HG03342 (cell line): ENCODE results near the gene TNN.
A peak's percentile ranks its signal among the peaks of the same experiment; 100 is the strongest.

Source experiments
- ATAC-seq: cut with Tn5 transposase; IDR thresholded peaks from one replicate; pipeline ENCODE4 v1.9.1; 2021; ENCODE audit warnings: mild to moderate bottlenecking, moderate library complexity; ENCODE audit not compliant: unreplicated experiment

Gene TNN

DNA sequence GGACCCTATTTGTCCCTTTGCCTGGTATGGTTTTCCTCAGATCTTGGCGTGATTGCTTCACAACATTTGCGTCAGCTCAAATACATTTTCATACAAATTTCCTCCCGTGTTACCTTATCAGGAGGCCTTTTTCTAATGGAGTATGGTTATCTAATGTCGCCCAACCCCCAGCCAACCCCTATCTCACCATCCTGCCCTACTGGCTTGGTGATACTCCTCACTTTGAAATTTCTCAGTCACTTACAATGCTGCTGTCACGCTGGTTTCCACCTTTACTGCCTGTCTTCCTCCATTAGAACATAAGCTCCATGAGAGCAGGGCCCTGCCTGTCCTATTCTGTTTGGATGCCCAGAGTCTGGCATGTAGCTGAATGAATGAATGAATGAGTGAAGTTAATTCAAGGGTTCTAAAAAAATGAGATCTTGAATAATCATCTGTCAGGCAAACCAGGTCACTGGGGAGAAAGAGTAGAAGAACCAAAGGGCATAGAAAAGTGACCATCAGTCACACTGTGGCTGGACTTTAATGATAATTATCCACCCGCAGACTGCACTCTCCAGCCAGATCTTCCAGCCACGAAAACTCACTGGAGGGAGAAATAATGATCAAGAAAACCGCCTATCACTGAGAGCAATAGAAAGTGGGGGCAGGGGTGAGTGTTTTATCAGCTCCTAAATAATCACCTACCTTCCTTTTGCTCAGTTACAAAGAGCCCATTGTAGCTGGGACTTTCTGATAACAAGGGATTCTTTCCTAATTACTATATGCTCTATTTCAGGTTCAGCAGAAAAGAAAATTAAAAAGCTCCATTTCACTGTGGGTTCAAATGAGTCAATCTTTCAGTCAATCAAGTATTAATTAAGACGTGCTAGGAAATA lies 103.6 kb downstream of the TNN start:
- ATAC-seq: no peak

DNA sequence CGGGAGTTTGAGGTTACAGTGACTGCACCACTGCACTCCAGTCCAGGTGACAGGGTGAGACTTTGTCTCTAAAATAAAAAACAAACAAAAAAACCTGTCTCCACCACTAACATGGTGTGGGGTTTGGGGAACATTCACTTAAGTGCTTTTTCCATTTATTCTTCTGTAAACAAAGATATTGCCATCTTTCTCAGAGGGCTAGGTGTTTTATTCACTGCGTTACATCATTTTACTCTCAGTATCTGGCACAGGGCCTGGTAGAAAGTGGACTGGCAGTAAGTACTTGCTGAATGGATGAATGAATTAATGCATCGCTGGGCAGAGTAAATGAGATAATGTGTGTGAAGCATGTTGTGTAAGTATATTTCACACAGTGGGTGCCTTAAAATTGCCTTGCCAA lies 104.9 kb downstream of the TNN start:
- ATAC-seq: no peak

DNA sequence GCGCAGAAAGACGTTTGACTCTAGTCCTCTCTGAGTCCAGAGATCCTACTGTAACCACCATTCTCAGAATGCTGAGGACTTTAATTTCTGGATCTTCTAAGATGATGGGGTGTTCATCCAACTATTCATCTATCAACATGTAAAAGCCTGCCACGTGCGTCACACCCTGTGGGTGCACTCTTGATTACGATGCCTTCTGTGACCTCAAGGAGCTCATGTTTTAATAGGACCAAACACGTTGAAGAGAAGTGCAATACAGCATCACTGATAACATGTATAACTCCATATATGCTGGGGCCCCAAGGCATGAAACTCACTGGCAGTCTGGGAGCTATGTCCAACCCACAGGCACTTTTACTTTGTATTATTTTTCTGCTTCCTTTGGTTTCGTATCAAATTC lies 105.9 kb downstream of the TNN start:
- no peak for ATAC-seq

DNA sequence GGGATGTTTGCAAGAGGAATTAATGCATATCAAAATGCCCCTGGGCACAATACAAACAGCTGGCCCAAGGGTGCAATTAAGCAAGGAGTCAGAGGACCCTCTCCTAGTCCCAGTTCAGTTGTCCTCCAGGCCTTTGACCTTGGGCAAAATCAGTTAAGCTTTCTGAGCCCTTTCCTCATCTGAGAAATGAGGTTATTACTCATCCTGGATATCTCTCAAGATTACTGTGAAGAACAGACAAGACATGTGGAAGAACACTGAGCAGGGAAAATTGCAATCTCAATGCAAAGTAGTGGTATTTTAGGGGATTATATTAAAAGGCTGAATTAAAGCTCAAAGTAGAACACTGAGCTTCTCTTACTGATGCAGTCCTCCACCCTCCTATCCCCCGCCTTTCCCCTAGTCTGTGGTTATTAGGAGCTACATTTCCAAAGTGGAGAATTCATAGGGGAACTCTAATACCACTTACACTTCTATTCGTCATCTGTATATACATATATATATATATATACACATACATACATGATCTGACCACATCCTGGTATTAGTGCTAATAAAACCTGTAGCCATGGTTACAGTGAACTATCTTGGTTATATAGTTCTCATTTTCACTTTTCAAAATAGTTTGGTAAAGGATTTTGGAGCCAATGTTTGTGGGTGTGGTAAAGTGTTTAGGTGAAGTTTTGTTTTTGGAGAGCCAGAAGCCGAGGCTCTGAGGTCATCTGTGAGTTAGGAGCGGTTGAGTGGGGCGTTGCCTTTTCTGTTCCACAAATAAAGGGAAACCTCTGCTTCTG lies 106.9 kb downstream of the TNN start:
- peak; percentile 88 for ATAC-seq

DNA sequence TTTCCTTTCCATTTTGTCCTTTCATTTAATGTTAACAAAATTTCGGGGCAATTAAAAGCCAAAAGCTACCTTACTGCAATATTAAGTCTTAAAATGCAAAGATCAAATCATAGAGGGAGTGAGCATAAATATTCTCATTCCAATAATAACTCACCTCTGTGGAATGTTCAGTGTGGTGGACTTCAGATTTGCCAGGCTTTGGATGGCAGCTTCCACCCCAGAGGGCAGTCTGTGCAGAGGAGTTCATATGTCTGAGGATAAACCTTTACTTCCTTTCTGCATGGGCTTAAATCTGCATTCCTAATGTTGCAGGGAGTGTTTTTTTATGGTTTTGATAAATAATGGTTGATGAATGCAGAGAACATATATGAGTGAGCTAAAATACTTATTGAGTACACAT lies 108.6 kb downstream of the TNN start:
- no peak for ATAC-seq

DNA sequence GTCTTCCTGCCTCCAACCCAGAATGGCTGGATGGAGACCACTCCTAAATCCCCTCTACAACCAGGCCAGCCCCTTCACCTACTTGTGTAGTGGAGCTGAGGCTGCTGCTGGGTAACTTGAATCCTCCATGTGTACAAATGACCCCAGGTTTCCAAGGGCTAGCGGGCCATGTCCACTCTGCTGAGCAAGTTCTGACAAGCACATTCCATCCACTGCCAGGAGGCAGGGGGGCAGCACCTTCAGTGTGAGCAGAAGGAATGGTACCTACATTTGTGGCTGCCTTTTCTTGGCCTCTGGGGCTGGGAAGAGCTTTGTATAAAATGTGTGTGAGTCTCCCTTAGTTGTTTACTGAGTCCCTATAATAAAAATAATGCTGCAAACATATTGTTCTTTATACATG lies 110.4 kb downstream of the TNN start:
- ATAC-seq: no peak

DNA sequence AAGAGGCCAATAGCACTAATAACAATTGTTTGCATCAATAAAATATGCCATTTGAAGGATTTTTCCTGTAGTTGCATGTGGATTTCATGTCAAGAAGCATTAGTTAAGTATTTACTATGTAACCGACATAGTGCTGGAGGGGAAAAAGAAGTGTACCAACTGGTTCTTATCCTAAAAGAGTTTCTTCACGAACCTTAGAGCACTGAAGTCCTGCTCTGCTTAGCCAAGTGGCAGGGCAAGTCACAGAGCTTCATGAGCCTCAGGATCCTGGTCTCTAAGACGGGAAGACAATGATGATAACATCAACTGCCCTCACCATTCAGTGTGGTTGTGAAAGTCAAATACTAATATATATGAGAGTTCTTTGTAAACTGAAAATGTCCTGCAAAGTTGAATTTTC lies 110.8 kb downstream of the TNN start:
- ATAC-seq: no peak

DNA sequence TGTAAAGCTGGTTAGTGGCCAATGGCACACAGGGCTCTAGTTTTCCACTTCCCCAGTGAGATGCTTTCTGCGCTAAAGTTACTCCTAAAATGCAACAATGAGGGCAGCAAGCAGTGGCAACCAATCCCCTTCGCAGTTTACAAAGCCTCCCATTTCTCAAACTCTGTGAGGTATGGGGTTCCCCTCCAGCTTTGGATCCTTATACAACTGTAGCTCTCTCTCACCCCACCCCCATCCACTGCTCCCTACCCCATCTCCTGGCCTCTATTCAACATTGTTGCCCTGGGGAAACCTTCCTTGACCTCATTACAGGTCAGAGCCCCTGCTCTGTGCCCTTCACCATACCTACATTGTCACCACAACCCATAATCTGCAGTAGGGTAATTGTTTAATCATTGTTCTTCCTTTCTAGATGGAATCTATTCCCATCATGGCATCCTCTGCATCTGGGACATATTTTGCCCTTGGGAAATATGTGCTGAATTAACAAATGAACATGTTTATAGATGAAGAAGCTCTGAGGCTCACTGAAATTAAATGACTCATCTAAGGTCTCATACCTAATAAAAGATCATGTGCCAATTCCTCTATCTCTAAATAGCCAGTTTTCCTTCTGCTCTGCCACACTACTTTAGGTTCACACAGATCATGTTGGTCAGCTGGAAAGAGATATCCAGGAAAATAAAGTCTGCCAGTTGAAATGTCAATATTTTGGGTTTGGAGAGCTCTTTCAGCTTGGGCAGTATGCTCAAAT lies 112.4 kb downstream of the TNN start:
- ATAC-seq: no peak

DNA sequence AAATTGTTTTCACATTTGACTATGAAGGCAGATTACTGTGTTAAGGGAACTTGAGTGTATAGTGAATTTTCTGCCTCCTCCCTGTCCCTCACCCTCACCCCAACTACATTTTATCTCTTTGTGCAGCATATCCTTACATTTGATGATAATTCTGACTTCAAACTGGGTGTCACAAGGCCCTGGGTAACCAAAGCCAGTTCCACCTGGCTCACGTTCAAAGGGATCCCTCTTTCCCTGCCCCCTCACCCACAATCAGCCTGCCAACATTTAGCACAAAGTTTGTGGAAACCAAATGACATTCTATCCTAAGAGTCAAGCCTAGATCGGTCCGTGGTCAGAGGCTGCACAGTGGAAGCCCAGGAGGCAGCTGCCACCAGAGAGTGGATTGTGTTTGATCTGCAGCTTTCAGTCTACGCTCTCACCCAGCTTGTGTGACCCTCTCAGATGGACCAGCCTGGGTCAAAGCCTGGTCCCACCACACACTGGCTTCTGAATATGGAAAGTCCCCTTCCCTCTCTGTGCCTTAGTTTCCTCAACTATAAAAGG lies 114.6 kb downstream of the TNN start:
- no peak for ATAC-seq

DNA sequence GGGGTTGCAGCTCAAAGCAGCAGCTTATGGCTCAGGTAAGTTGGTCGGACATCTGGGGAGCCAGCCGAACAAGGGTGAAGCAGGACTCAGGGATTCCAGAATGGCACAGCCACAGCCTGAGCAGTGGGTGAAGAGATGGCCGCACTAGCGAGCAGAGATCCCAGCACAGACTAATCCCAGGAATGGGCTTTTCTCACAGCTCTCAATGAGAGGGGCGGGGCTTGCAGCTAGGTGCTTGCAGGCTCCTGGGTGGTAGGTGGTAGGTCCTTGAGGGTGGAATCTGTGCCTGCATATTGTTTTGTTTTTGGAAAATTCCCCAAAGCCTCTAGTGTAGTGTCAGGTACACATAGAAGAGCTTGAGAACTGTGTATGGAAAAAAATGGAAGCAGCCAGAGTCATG lies 116.0 kb downstream of the TNN start:
- no peak for ATAC-seq

DNA sequence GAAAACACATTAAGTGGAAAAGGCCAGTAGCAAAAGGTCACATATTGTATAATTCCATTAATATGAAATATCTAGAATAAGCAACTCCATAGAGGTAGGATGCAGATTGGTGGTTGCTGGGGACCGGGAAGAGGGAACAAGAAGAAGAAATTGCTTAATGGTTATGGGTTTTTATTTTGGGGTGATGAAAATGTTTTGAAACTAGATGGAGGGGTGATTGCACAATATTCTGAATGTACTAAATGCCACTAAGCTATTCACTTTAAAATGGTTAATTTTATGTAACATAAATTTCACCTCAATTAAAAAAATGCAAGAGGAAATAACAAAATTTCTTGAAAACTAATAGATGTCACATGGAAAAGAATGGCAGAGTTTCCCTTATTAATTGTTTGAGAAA lies 118.3 kb downstream of the TNN start:
- no peak for ATAC-seq

DNA sequence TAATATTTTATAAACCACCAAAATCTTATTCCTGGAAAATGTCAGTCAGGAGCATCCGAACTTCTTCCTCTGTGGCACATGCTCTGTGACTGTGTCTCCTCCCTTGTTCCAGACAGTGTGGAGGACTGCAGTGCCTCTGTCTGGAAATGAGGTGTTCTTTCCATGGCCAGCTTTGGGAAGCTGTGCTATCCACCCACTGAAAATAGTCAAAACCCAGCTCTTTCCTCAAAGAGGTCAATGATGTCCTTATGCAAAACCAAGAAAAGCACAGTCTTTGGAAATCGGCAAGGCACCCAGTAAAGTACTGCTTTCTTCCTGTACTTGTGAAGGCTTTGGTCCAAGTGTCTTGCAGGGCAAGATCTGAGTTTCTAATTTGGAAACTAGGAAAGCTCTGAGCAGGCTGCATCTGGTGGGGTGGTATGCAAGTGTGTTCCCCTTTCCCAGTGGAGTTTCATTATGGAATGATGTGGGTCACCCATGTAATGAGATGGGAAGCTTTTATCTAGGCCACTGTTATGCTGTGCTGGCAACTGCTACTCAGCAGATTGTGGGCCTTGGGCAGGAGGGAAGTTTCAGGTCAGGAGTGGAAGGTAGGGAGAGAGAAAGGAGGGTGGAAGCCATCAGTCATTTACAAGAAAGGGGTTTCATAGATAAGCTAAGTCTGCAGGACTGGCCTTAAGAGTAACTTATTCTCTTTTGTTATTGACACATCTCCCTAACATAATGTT lies 119.0 kb downstream of the TNN start:
- no peak for ATAC-seq

DNA sequence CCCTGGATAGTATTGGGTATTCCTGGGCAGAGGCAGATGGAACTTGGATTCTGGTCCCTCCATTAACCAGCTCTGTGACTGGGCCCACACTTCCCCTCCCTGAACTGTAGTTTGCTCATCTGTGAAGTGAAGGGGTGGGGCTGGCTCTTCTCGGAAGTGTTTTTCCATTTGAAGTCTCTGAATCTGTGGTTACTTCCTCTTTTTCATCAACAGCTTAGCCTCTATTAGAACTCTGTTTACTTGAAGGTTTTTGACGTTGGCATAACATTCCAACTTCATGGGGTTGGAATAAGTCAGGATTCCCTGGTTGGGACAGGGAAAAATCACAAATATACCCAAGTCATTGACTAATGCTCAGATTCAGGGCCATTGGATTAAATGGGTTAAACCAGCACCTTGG lies 121.3 kb downstream of the TNN start:
- peak; percentile 77 for ATAC-seq

DNA sequence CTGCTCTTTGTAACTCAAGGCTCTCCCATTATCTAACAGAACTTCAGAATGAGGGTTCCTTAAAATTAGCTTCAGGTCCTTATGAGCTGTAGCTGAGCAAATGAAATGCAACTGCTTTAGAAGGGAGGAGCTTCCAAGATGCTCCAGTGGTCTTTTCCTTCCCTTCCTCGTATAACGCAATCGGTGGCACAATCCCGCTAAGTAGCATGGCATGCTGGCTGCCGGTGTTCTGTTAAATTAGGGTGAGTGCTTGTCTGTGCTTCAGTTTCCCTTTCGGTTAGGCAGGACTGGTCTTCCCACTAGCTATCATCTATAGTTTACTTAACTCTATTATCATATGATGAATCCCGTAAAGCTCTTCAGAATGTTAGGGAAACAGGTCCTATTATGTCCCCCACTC lies 124.0 kb downstream of the TNN start:
- ATAC-seq: peak; percentile 33

DNA sequence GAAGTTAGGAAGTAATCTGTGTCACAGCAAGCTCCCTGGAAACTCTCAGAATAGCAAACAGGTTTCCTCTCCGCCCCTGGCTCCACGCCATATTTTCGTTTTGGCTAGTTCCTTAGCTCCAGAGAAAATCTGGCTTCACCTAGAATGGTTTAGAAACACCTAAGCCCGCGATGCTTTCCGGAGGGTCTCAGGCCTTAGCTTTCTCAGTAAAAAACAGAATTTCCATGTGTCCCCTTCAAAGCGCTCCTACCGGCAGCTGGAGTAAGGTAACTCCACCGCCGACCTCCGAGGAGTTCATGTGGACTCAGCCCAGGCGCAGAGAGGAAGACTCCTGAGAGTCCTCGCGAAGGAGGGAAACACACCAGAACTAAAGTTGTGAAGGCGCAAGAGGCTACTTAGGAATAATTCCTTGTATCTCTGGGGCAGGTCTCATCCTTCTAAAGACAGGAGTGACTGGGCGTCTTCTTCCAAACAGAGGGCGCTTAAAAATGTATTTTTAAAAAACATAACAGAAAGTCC lies 124.5 kb downstream of the TNN start:
- no peak for ATAC-seq

DNA sequence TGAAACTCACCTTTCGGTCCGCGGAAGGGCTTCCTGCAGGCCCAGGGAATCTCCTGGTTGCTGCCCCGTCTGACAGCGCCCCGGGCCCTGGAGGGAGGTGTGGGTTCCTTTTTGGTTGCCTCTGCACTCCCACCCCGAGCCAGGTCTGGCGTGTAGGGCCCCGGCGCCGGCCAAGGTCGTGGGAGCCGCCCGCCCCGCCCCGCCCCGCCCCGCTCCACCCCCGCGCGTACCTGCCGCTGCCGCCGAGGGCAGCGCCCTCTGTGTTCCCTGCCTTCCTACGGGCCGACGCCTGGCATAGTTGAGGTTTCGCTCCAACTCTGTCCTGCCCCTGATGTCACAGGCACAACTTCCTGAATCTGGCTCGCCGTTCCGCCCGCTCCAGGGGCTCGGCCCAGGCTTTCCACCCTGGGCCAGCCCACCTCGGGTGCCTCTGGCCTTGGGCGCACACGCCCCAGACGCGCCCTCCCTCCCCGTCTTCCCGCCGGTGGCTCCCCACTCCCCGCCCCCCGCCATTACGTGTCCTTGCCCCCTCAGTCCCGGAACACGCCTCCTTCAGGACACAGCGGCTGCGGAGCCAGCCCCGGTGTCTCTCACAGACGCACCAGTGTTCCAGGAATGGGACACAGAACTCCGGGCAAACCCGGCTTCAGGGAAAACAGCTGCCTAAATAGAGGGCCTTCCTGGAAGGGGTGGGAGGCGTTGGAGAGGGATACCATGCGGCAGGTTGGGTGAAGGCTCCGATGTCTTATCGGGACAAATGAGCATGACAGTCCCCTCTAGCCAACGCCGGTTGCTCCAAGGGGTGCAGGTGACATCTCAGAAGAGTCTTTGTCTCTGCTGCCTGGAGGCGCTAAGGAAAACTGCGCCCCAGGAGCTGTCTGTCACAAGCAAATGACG lies 125.2 kb downstream of the TNN start, which contains the start of gene KIAA0040:
KIAA0040 (minus strand) TSS at position 147 of the 897 bp plus-strand sequence. CDS start 31,763 bp downstream, outside the sequence.
- peak; percentile 31 for ATAC-seq

DNA sequence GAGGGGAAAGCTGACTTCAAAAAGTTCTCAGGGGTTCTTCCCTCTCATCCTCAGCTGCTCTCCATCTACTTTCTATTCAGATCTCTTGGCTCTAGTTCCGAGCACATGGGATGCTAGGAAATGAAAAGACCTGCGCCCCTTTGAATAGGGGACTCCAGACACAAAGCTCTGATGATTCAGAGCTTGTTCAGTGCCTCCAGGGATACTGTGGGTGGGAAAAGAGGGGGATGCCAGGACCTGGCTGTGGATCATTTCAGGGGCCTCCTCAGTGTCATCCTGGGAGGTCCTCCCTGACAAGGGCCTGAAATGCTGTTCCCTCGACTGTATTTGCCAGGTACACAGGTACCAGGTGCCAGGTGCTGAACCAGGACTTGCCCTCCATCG lies 125.9 kb downstream of the TNN start:
- no peak for ATAC-seq

DNA sequence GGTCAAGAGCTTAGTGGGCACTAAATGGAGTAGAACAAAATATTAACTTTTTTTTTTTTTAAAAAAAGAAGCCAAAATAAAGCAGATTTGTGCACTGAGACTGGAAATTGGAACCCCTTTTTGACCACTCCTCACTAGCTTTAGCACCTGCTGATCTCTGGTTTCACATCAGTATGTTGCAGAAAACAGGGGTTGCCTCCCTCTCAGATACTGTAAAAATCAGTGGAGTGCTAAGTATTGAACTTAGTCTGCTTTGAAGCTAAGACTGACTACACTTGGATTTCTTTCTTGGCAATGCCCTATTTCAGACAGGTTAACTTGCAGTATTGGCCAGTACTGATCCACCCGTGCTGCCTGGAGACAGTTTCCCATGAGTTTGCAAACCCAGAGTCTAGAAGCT lies 127.6 kb downstream of the TNN start:
- ATAC-seq: peak; percentile 31

DNA sequence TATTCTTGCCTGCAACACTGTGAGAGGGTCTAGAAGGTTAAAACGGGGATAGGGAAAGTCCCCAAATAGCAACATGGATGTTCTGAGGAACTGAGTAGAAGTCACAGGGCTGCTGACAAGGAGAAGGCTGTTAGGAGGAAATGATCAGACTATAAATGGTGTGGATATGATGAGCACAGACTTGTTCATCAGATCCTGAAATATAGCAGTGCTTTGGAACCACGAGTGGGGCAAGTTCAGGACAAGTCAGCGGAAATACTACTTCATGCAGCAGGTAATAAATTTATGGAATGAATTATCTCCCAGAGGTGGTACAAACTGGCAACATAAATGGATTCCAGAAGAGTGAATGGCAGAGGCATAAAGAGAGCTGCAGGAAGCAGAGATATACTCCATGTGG lies 128.2 kb downstream of the TNN start:
- no peak for ATAC-seq
